Dermis blood vessel endothelial cell (primary cell): Measurements from ENCODE around the gene ACACA. TPM values are rescaled to one million over a fixed set of nuclear protein-coding genes. Genes with fewer than 3 reads are reported as not detected.
A peak's percentile ranks its signal among the peaks of the same experiment; 100 is the strongest.

Source experiments
- DNase-seq: peaks from one replicate; pipeline ENCODE4 v3.0.0; 2010
- total RNA-seq: library from RNA; depleted of rRNA; stranded (reverse); fragments of >200 nt; gene quantifications from 2 replicates; pipeline ENCODE4 v1.2.3, GENCODE V29; 2014

Gene ACACA
- total RNA-seq, 1 donor from 2014 or later = 36.6 TPM

DNA sequence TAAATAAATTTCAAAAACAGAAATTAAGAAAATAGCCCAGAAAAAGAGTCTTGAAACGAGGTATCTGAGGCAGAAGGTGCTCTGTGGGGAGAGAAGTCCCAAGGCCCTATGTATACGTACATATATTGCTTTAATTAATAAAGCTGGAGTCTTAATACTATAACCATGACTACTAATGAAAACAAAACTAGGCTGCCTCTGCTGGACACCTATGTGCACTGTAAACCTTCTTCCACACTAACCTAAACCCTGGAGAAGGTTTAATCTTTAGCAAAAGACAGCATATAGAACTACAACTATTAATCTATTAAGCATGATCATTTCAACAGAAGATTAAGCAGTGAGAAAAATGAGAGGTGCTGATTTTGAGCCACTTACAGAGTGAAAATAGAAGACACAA, 184.8 kb downstream of the ACACA start:
- no peak for DNase-seq

GRCh38 chr17:37220607-37220953, 186.1 kb downstream of the ACACA start:
- peak; percentile 66 for DNase-seq

DNA sequence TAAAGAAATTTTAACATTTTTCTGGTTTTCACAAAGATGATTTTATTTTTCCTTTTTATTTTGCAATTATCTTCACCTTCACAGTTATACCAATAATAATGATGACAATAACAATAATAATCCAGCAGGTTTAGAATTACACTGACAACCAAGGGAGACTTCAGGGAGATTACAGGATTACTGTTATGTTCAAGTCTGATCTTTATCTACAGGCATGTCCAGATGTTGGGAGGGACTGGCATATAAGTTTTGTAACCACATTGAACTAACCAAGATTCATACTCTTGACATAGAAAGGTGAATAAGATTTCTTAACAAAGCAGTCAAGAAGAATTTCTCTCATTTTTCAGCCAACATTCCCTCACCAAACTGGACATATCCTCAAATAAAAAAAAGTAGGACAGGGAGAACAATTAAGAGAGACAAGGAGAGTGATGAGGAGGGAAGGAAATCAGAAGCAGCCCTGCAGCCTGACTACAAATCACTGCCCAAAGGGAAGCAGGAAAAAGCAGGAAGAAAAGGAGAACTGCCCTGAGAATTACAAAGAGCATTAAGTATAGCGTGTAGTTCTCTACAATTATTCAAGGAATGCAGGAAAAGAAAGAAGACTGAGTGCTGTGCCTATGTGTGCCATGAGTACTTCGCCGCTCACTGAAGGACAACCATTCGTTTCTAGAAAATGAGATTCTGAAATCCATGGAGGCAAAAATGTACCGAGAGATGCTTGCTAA, 186.6 kb downstream of the ACACA start:
- no peak for DNase-seq

- no peak for DNase-seq
Measured at GRCh38 chr17:37218849-37219248, 187.8 kb downstream of the ACACA start.

GRCh38 chr17:37214416-37214815, 192.2 kb downstream of the ACACA start:
- no peak for DNase-seq

GRCh38 chr17:37213927-37214326, 192.7 kb downstream of the ACACA start:
- DNase-seq = no peak

GRCh38 chr17:37212179-37212578, 194.5 kb downstream of the ACACA start:
- peak; percentile 51 for DNase-seq

DNA sequence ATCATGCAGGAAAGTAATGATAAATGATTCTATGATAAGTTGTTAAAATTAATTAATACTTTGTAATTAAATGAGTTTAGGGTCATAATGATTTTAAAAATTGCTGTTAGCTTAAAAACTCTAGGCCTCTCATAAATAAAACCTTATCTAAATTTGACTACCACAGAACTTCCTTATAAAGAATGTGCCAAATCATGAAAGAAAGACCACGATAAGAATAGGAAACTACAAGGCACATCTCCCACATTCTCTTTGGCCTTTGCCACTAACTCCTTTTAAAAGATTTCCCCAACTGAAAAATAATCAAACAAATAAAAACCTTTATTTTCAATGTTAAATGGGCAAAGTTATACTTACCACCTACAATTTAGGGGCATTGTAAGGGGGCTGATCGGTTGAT, 195.5 kb downstream of the ACACA start:
- no peak for DNase-seq

- DNase-seq = no peak
Measured at GRCh38 chr17:37207103-37207502, 199.5 kb downstream of the ACACA start.

GRCh38 chr17:37206299-37206698, 200.3 kb downstream of the ACACA start:
- DNase-seq = no peak

DNA sequence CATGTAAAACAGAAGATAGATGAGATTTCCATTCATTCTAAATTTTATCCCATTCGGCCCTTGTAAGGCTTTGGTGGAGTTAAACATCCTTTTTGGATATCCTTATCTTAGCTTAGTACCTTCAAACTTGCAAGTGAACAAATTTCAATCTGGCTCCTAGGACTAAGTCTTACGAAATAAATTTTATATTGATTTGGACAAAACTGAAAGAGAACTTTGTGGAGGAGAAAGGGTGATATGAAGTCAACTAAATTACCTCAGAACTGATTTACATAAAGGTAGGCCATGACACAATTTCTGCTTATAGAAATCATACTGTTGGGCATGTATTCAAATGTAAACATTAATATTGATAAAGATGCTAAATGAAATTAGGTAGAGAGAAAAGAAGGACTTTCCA, 206.1 kb downstream of the ACACA start:
- no peak for DNase-seq

GRCh38 chr17:37197336-37197735, 209.3 kb downstream of the ACACA start:
- no peak for DNase-seq

DNA sequence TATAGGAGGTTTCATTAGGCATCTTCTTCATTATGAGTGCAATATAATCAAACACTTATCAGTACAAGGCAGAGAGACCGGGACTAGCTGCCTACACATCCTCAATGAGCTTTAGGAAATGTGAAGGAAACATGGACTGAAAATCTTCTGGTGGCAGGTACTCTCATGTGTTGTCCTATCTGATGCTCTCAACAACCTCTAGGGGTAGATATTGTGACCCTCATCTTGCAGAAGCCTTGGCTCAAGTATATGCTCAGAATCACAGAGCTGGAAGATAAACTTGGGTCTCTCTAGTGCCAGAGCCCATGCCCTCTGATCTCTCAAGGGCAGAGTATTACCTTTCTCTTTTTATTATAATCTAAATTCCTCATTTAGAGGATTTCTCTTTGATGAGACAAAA, 212.4 kb downstream of the ACACA start:
- no peak for DNase-seq

DNA sequence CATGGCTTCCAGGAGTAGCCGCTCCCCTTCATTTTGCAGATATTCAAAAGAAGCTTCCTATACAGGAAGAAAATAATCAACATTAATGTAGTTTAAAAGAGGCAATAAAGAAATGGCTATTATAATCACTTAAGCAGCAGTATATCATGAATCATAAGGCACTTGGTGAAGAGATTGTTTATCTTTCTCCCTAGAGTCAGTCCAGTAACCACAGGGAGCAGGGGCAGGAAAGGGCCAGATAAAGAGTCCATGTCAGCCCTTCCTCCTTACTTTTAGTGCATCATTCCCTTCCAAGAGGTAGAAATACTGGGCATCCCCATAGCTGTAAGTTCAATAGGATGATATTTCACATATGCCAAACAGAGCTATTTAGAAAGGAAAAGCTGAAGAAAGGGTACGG, 215.4 kb downstream of the ACACA start:
- DNase-seq = peak; percentile 23

- DNase-seq = no peak
Measured at GRCh38 chr17:37190493-37190892, 216.1 kb downstream of the ACACA start.

- DNase-seq = no peak
Measured at GRCh38 chr17:37188157-37188556, 218.5 kb downstream of the ACACA start.

- DNase-seq = no peak
Measured at GRCh38 chr17:37187262-37187661, 219.4 kb downstream of the ACACA start.

- peak; percentile 59 for DNase-seq
Measured at GRCh38 chr17:37182786-37183465, 223.7 kb downstream of the ACACA start.

- no peak for DNase-seq
Measured at GRCh38 chr17:37180376-37180775, 226.3 kb downstream of the ACACA start.

- DNase-seq = peak; percentile 78
Measured at GRCh38 chr17:37179893-37180292, 226.7 kb downstream of the ACACA start.

- no peak for DNase-seq
Measured at GRCh38 chr17:37177254-37177870, 229.3 kb downstream of the ACACA start.

GRCh38 chr17:37176723-37177122, 229.9 kb downstream of the ACACA start:
- DNase-seq = peak; percentile 29

- DNase-seq = no peak
Measured at GRCh38 chr17:37174205-37174604, 232.4 kb downstream of the ACACA start.

- peak; percentile 68 for DNase-seq
Measured at GRCh38 chr17:37170881-37171425, 235.7 kb downstream of the ACACA start.
